GM18951 (cell line): ENCODE measurements around the gene TMEM179.
"Not testable (repeated sequence)": the region's sequence is repeated elsewhere in the genome, so short reads cannot be mapped to it uniquely, and the experiment has no call there.

Source experiments
- POLR2A ChIP-seq: IDR thresholded peaks from 4 replicates; pipeline ENCODE4 v1.6.1; 2011; ENCODE audit warnings: mild to moderate bottlenecking; ENCODE audit not compliant: insufficient read length, insufficient read depth; ENCODE audit errors: extremely low read depth
- in situ Hi-C: fragments of 300-500 bp; cut with MboI; formaldehyde crosslinking; loops from one replicate; pipeline ENCODE4 v1.12.0; 2022; ENCODE audit warnings: low sequenced_read_pairs, mixed read lengths, inconsistent platforms; ENCODE audit not compliant: unreplicated experiment

TMEM179 gene

GRCh38 chr14:104604458-104605449, at the start of gene TMEM179:
TMEM179 (minus strand) TSS chr14:104604772; CDS start chr14:104604741, 31 bp downstream.
- in situ Hi-C loops, result no loop called here
- TF ChIP-seq POLR2A, result no peak

GRCh38 chr14:104654119-104654518, 49.5 kb upstream of the TMEM179 start:
- in situ Hi-C loops, result no loop called here
- TF ChIP-seq POLR2A, result no peak

- in situ Hi-C loops, result not testable (repeated sequence)
Measured at GRCh38 chr14:104653130-104653920, 48.8 kb upstream of the TMEM179 start.

- in situ Hi-C loops, result no loop called here
- TF ChIP-seq POLR2A, result no peak
Measured at GRCh38 chr14:104652386-104652785, 47.8 kb upstream of the TMEM179 start.

- in situ Hi-C loops, result no loop called here
Measured at GRCh38 chr14:104651876-104652260, 47.3 kb upstream of the TMEM179 start.

GRCh38 chr14:104650981-104651875, 46.7 kb upstream of the TMEM179 start:
- in situ Hi-C loops, result no loop called here
- no peak for TF ChIP-seq POLR2A

More at GRCh38 chr14:104651876-104652260, 47.3 kb upstream of the TMEM179 start:
- TF ChIP-seq POLR2A, result no peak

GRCh38 chr14:104650057-104650980, 45.7 kb upstream of the TMEM179 start:
- in situ Hi-C loops, result no loop called here
- no peak for TF ChIP-seq POLR2A

- TF ChIP-seq POLR2A, result no peak
- in situ Hi-C loops, result no loop called here
Measured at GRCh38 chr14:104647467-104648043, 43.0 kb upstream of the TMEM179 start.

- in situ Hi-C loops, result no loop called here
- no peak for TF ChIP-seq POLR2A
Measured at GRCh38 chr14:104644656-104645378, 40.2 kb upstream of the TMEM179 start.

GRCh38 chr14:104644091-104644635, 39.6 kb upstream of the TMEM179 start:
- TF ChIP-seq POLR2A, result no peak
- in situ Hi-C loops, result no loop called here

- in situ Hi-C loops, result no loop called here
- no peak for TF ChIP-seq POLR2A
Measured at GRCh38 chr14:104643306-104643705, 38.7 kb upstream of the TMEM179 start.

GRCh38 chr14:104642540-104642868, 37.9 kb upstream of the TMEM179 start:
- TF ChIP-seq POLR2A, result no peak
- in situ Hi-C loops, result no loop called here
